HG03439 (cell line): Measurements from ENCODE around the gene GJA9.

Experiments used
- ATAC-seq: cut with Tn5 transposase; IDR thresholded peaks from one replicate; pipeline ENCODE4 v1.9.1; 2021; ENCODE audit warnings: mild to moderate bottlenecking, moderate library complexity; ENCODE audit not compliant: unreplicated experiment

Gene GJA9

DNA sequence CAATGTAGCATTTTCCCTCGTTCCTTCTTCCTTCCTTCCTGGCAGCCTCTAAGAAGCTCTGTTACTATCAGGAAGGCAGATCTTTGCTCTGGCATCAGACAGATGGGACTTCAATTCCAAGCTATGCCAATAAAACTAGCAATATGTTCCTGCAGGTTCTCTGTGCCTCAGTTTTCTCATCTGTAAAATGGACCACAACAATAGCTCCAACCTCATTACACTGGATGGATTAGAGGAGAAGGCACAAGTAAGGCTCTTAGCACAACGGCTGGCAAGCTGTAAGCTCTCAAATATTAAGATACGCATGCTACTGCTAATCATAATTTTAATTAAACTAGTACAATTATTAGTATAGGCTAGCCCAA lies 49.0 kb downstream of the GJA9 start:
- ATAC-seq = no peak

DNA sequence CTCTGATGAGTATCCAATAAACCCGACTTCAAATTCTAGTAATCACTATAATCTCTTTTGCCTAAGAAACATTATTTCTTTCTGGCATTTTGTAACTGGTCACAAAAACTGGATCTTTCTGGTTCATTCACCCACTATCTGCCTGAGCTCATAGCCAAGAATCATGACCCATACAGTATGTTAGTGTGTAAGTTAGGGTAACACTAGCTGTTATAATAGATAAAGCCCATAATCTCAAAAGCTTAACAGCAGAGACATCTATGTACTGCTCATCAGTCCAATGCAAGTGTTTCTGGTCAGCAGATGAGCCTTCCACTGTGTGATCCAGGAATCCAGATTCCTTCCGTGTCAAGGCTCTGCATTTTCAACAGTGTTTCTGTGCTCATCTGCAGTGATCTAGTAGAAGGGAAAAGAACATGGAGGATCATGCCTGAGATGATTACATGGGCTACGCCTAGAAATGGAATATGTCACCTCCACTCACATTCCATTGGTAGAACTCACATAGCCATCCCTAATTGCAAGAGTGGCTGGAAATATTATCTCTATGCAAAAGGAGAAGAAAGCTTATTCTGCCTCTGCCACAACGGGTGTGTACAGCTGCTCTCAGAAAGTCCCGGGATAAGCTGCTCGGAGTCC lies 49.5 kb downstream of the GJA9 start:
- no peak for ATAC-seq

DNA sequence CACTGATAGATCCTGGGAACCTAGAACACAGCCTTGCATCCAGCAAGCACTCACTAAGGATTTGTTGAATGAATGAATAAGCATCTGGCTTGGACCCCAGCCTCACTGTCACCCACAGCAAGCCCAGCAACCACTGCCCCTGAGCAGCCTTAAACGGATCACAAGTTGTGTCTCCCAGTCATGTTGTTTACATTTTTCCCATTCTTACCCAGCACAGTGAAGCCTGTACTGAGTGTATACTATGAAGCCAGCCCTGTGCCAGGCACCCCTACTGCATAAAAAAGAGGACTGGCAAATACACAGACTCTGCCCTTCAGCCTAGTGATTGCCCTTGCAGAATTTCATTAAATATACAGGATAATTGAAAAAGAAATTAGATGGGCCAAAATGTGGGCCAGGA lies 52.0 kb downstream of the GJA9 start:
- ATAC-seq = no peak

DNA sequence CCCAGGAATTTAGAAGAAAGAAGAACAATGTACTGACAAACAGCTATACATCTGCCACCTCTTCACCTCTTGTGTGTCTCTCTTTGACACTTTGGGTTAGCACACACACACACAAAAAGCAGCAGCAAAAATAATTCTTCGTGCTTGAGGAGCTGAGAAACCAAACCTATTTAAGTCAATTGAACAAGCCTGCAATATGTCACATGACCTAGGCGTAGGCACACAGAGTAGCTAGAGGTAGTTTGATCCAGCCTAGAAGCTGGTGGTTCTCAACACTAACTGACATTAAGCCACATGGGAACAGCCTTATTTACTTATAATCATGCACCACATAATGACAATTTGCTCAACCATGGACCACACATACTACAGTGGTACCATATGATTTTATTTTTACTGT lies 54.1 kb downstream of the GJA9 start:
- no peak for ATAC-seq

DNA sequence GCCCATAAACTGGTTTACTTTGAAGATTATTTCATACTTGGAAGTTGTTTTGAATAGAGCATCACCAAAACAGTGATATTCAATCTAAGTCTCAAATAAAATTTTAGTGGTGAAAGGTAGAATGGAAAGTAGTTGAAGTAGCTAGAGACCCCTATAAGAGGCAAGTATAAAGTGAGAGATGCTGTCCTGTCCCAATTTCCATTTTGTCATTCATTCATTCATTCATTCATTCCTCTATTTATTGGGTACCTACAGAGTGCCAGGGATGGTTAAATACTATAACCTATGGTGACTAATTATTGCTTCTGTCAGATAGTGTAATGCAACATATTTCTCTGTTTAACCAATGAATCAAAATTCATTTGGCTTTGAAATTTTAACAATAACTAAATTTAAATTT lies 54.5 kb downstream of the GJA9 start:
- ATAC-seq = no peak

DNA sequence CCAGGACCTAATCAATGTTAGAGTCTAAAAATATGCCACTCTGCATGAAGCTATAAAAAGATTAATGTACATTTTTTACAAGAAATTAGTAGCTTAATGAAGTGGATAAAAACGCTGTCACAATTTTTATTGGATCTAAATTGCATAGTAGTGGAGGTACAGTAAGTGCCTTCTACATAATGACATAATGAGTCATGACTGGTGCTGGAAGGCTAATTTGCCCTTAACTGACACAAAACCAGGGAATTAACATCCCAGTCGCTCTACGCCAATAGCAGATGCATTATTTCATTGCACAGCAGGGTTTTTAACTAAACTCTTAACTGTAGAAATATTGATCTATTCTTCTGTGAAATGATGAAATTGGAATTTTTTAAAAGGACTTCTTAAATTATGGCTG lies 55.1 kb downstream of the GJA9 start:
- ATAC-seq = no peak
